HG02885 (cell line): ENCODE results near the gene KDM1A.

Source experiments
- ATAC-seq: cut with Tn5 transposase; IDR thresholded peaks from one replicate; pipeline ENCODE4 v1.9.1; 2021; ENCODE audit warnings: mild to moderate bottlenecking; ENCODE audit not compliant: unreplicated experiment, poor library complexity

KDM1A gene

DNA sequence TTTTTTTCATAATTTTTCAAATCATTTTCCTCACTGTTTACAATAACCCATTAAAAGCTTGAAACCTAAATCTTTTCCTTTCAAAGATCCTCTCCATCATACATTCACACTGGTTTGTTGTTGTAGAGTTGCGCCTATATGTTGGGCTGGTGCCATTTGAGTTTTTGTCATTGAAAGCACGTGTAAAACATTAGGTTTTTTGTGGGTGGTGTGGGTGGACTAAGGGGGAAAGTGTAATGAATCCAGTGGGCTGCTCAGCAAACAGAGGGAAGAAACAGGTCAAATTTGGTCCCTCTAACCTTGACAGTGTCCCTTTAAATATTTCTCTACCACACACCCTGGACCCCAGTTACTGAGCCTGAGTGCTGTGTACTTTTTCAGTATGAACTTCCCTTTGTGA is 46.8 kb downstream of the KDM1A start:
- no peak for ATAC-seq

DNA sequence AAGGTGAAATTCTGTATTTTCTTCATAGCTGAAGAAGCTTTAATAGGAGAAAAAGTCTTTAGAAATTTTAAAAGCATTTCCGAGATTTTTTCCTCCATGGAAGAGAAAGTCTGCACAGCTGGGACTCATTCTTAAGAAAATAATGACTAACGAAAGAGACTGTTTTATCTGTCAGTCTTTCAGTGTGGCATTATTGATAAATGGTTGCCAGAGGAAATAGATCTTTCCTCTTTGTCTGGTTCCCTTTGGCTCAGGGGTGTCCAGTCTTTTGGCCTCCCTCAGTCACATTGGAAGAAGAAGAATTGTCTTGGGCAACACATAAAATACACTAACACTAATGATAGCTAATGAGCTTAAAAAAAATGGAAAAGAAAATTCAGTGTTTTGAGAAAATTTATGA is 49.9 kb downstream of the KDM1A start:
- ATAC-seq: no peak

DNA sequence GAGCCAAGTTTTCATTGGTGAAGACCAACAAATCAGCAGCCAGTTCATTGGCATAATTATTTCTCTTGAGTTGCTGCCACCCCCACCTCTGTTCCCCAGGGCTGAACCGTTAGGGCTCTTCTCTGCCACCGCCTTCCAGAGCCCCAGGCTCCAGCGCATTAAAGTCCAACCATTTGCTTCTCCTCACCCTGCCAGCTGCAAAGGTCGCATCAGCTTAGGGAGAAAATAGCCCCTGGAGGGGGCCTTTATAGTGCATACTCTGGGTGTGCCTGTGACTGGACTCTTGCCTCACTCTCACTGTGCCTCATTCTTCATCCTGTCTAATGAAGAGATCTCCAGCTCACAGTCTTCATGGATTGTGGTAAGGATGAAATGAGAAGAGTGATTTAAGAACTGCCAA is 50.4 kb downstream of the KDM1A start:
- ATAC-seq: no peak

DNA sequence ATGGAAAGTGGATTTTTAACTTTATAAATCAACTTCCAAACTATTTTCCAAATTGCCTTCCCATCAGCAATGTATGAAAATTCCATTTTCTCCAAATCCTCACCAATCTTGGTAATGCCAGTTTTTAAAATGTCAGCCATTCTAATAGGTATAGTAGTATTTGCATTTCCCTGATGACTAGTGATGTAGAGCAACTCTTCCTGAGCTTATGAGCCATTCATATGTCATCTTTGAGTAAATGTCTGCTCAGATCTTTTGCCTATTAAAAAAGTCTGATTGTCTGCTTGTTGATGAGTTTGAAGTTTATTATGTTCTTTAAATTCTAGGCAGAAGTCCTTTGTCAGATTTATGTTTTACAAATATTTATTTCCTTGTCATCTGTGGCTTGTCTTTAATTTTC is 54.7 kb downstream of the KDM1A start:
- no peak for ATAC-seq

DNA sequence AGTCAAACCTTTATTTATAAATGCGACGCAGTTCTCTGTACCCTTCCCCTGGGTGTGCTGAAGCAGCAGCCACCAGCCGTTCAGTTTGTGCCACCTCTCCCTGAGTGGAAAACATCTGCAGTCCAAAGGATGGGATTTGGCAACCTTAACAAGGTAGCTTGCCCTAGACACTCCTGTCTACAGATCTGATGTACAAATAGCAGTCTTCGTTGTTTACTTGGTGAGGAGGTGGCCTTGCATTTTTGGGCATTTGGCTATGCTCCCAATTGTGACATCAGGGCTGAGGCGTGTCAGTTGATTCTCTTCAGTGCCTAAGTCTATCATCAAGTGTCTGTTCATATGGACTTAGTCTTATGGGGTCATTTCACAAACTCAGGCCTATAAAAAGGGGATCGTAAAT is 59.8 kb downstream of the KDM1A start:
- no peak for ATAC-seq

DNA sequence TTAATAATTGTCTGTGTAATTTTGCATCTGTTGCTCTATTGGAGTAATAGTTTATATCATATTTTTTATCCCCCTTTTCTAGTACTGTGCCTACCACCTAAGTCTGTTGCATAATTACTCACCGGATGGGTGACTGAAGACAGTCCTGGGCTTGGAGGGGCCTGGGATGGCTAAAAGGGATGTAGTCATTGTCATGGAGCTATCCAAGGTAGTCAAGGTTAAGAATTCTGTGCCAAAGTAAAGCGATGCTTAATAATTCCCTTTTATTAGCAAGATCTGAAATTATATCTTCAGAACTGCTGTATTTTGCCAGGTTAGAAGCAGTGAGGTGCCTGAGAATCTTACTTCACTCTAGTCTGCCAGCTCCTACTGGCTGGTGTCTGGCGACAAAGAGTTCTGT is 61.6 kb downstream of the KDM1A start:
- ATAC-seq: no peak

DNA sequence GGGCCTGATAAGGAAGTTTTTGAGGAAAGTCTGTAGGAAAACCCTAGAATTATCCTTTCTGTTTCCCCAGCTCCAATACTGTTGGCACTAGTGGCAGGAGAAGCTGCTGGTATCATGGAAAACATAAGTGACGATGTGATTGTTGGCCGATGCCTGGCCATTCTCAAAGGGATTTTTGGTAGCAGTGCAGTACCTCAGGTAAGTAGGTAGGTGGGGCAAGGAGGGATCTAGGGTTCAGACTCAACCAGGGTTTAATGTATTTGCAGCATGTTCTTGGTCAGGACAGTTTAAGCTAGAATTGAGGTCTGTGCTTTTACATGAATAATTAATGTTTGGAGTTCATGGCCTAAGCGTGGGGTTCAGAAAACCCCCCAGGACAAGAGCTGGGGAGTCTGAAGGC is 62.1 kb downstream of the KDM1A start:
- no peak for ATAC-seq

DNA sequence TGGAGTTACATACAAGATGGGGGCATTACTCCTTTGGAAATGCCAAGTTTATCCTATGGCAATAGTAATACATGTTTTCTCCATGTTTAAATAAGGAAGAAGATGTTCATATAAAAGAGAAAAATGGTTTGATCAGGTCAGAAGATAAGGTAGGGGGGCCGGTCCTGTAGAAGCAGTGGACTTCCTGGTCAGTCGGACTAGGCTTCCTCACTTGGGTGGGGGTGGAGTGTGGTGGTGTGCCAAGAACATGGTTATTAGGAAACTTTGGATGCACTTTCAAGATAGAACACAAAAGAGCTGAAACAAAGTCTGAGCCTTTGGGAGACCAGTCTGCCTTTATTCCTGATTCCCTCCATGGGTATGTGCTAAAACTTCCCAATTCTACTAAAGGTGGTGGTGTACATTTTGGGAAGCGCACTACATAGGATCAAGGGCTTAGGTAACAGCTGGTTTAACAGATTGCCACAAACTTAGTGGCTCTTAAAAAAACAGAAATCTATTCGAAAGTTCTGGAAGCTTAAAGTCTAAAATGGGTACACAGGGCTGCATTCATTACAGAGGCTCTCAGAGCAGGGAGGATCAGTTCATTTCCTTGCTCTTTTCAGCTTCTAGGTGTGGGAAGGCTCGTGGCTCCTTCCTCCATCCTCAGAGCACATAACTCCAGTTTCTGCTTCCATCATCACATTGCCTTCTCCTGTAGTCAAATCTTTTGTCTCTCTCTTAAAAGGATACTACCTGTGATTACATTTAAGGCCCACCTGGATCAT is 64.6 kb downstream of the KDM1A start:
- no peak for ATAC-seq

DNA sequence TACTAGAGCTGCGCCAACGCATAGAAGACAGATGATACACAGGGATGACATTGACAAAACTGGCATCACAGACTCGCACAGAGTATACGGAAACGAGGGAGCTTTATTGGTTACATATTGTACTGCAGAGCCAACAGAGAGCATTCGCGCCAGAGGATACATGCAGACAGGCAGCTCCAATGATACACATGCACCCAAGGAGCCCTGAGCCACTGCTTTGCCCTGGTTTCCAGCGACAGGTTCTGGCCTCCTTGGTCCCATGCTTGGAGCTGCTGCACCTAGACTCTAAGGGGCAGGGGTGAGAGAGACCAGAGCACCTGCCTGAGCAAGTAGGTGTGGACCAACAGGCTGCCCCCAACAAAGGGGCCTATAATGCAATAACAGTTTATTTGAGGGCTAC is 65.6 kb downstream of the KDM1A start:
- ATAC-seq: no peak

DNA sequence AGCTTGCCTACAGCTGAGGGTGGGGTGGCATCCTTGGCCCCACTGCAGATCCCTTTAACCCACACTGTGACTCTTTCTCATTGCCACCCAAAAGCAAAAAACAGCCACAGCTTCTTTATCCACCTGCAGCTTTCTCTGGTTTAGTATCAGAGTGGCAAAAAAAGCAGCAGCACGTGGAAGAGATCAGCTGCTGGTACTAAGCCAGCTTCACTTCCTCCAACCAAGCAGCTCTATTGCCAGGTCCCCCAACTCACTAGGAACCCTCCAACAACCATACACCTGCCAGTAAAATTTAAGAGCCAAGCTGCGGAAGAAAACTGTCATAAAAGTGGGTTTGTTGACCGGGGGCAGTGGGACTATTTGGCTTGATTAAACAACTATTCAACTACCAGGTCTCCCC is 66.4 kb downstream of the KDM1A start:
- no peak for ATAC-seq

DNA sequence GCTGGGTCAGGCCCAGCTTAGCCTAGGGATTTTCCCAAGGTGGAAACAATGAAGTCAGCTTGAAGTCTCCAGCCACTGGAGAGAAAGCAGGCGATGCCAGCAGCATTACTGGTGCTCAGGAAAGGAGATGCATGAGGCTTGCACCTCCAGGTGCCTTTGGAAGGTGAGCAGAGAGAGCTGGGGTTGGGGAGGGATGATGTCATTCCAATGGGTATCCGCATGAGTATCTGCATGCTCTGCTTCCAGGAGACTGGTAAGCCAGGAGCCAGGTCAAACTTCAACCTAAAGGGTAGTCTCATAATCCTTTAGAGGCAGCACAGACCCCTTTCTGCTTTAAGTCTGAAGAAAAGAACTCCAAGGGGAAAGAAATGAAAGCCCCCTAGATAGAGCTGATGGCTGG is 68.8 kb downstream of the KDM1A start:
- no peak for ATAC-seq

DNA sequence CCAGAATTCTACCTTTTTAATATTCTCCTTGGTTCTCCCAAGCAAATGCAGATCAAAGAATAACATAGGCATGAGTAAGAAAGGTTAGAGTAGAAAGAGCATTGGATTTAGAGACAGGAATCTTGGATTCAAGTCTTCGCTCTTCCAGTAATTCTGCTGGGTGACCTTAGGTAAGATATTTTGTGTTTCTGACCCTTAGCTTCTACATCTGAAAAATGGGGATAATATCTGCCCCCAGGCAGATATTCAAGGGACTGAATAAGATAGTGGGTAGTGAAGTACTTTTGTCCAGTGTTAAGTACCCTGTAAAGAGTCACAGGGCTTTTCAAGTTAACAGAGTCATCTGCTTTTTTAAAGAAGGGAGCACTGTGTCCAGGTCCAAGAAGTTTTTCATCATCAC is 70.8 kb downstream of the KDM1A start:
- ATAC-seq: no peak

DNA sequence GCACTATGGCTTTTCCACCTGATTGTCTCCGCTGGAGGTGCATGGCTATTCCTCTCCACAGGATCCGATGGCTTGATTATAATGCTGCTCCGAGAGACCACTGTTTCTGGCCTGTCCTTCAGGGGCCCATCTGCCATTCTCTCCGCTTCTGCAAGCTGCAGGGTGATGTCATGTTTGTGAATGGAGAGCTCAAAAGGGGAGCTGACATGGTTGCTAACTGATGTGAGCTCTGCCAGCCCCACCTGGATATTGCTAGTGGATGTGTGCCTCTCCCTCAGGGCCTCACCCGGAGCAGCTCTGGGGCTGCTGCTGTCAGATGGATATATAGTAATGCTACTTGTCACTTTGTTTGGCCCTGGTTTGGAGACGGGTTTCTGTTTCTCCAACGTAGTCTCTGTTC is 72.3 kb downstream of the KDM1A start:
- no peak for ATAC-seq

DNA sequence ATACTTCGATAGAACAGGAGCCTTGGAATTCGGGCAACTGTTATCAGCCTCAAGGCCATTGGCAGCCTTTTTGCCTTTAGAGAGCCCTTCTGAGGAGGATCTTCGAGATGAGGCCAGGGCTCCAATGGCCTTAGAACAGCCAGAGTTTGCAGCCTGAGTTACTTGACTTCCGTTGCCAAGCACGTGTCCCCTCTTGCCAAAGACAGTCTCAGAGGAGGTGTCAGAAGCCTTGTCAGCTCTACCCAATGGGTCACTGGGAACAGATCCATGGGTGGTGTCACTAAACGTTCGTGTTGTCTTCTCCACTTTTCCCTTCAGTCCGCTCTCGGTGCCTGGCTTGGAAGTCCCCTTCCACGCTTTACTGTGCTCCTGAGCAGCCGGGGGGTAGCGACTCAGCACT is 73.2 kb downstream of the KDM1A start:
- ATAC-seq: no peak

DNA sequence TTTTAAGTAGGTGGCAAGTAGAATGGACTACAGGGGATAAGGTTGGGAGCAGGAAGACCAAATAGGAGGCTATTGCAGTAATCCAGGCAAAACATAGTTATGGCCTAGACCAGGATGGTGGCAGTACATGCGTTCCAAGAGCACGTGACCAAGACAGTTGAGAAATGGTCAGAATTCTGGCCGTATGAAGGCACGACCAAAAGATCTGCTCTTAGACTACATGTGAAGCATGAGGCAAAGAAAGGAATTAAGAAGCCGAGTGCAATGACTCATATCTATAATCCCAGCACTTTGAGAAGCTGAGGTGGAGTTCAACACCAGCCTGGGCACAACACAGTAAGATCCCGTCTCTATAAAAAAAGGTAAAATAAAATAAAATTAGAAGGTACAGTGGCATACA is 78.0 kb downstream of the KDM1A start:
- ATAC-seq: no peak

DNA sequence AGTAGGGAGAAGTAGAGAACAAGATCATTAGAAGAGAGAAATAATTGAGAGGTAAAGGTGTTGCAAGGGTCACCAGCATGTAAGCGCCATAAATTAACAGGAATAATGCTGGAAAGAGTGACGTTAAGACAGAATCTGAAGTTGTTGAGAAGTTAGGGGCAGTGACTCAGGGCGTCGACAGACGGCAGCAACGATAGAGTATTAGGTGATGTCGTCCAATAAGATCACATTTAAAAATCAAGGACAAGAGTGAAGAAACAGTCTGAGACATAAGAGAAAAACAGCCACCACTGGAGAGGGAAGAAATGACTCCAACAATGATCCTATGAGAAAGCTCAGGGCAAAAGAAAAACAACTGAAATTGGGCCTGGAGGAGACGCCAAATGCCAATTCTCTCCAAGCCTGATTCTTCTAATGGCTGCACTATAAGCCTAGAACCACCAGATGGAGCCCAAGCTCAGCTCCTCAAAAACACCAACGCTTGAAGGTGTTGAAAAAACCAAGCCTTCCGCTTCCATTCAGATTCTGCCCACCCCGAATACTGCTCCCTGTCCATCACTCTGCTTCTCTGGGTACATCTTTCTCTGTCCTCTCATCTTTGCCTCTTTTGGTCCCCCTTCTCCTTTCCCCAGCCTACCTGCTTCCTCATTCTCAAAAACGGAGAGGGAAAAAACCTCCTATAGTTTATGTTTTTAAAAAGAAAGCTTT is 79.3 kb downstream of the KDM1A start:
- no peak for ATAC-seq

DNA sequence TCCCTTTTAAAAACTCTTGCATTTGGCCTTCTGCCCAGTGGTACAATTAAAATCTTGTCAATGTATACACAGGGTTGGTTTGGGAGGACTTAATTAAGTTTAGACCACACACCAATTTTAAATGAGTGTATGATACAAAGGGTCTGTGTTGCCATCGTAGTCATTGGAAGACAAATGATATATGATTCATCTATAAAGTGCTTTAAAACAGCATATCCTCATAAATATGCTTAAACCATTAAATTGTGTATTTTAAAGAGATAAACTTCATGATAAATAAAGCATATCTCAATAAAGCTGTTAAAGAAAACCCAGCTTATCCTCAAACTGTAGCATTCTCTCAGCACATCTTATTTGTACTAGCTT is 79.9 kb downstream of the KDM1A start:
- no peak for ATAC-seq

DNA sequence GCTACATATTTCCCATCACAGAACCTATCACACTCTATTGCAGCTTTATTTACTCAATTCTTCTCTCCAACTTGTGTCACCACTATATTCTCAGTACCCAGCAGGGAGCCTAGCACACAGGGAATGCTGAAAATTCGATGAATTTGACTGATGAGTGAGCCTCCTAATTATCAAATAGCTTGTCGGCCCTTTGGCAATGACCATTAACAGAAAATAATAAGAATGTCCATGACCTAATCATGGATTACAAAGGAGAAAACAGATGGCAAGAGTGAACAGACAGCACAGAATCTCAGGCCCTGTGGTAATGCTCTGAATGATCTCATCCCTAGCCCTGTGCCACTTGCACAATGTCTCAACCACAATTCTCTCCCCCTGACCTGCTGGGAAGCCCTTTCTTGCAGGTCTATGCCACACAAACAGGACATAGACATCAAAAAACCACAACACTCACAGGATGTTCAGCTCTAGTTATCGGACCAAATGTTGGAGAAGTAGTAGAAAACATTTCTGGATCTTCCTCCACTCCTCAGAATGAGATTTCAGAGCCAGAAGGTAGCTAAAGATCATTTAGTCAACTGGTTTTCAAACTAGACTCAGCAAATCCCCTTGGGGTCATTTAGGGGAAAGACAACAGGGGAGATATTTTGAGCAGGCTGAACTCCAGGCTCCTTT is 80.9 kb downstream of the KDM1A start:
- ATAC-seq: no peak

DNA sequence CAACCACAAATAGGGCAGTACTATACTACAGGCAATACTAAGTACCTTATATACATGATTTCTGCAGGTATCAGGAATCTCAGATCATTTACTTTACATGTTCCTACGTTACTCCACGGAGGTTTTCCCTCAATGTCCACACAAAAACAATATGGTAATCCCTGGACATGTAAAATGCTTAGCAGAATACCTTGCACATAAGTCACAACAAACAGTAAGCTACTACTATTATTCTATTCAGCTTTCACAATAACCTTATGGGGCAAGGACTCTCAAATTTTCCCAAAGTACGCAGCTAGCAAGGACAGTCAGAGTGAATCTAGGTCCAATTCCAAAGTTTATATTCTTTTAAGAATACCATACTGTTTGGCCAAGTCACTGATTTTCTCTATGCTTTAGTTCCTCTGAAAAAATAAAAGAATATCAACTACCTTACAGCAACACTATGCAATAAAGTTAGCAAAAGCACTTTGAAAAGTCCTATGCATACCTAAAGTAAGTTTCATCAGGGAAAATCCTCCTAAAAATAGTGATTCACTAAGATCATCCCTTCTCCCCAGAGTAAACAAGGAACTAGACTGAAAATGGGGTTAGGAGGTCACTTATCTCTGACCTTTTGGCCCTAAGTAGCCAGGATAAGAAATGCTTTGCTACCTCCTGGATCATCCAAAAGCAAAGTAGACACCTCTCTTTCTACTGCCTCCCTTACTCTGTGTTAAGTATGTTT is 82.0 kb downstream of the KDM1A start:
- ATAC-seq: no peak

DNA sequence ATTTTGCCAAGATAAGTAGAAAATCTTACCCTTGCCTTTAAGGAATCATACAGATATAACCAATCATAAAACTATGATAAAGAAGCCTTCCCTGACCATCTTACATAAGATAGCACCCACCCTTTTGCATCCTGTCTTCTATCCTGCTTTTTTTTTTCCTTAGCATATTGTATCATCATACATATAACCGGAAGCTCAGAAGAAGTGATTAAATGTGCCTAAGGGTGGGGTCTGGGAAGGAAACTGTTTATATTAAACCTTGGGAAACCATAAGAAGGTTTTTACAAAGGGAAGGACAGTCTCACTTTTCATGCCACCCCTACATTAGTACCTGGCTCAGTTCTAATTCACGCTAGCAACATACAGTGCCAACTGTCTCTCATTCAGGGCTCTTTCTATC is 82.6 kb downstream of the KDM1A start:
- ATAC-seq: no peak

DNA sequence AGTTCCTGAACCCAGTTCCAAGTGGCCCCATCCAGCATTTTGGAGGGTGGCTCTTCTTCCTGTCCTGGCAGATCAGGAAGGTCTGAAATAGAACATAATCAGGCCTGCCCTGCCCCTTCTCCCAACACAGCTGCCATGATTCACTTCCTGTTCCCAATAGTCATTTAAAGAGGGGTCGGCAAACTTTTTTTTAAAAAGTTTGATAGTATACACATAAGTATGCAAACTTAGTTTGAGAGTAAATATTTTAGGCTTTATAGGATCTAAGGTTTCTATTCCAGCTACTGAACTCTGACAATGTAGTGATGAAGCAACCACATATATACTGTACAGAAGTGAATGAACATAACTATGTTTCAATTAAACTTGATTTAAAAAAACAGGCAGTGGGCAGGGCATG is 83.0 kb downstream of the KDM1A start:
- ATAC-seq: no peak
